ENCODE data around the gene RBM23. TPM values are rescaled to one million over a fixed set of nuclear protein-coding genes. Genes with fewer than 3 reads are reported as not detected.

Gene RBM23
- total RNA-seq, result 53.1 and 64.0 TPM in 2 replicates

GRCh38 chr14:22918804-22919600 is at the start of gene RBM23:
RBM23 (minus strand) TSS chr14:22919149.

GRCh38 chr14:22929104-22929960 is 10.4 kb upstream of the RBM23 start, which contains the start of gene PRMT5:
PRMT5 (minus strand) TSS chr14:22929376; CDS start chr14:22929361, 15 bp downstream.

GRCh38 chr14:22883173-22883976 is 35.6 kb downstream of the RBM23 start, which contains the start of gene REM2:
REM2 (plus strand) TSS chr14:22883222; CDS start chr14:22883288, 66 bp downstream.

GRCh38 chr14:22871224-22872032 is 47.5 kb downstream of the RBM23 start, which contains the start of gene LRP10:
LRP10 (plus strand) TSS chr14:22871740; CDS start chr14:22872304, 564 bp downstream.

Other genes with a start within 250 kb of the RBM23 start
- 37.0 and 39.5 TPM in 2 replicates for gene OXA1L, start 152.5 kb downstream of the RBM23 start, total RNA-seq
- gene SLC7A7, start 103.7 kb downstream of the RBM23 start, total RNA-seq, result 18.2 and 21.4 TPM in 2 replicates
- gene MRPL52, start 89.3 kb downstream of the RBM23 start, total RNA-seq, result 23.1 and 56.4 TPM in 2 replicates
- 326 and 383 TPM in 2 replicates for gene MMP14, start 82.6 kb downstream of the RBM23 start, total RNA-seq
- gene LRP10, start 47.4 kb downstream of the RBM23 start, total RNA-seq, result 57.1 and 72.7 TPM in 2 replicates
- under 0.01 TPM in 1 of 2 replicates, not detected in the other for gene REM2, start 35.9 kb downstream of the RBM23 start, total RNA-seq
- 43.1 and 128 TPM in 2 replicates for gene PRMT5, start 10.2 kb upstream of the RBM23 start, total RNA-seq
- 33.7 and 45.9 TPM in 2 replicates for gene HAUS4, start 37.9 kb upstream of the RBM23 start, total RNA-seq
- 47.0 and 53.0 TPM in 2 replicates for gene AJUBA, start 63.4 kb upstream of the RBM23 start, total RNA-seq
- 5.8 and 7.0 TPM in 2 replicates for gene C14orf93, start 91.0 kb upstream of the RBM23 start, total RNA-seq
- gene PSMB5, start 115.8 kb upstream of the RBM23 start, total RNA-seq, result 283 and 415 TPM in 2 replicates
- under 0.01 TPM in 1 of 2 replicates, not detected in the other for gene PSMB11, start 123.1 kb upstream of the RBM23 start, total RNA-seq
- gene CDH24, start 138.4 kb upstream of the RBM23 start, total RNA-seq, result 6.2 and 10.2 TPM in 2 replicates
- gene ACIN1, start 176.0 kb upstream of the RBM23 start, total RNA-seq, result 46.8 and 87.8 TPM in 2 replicates
- 38.1 and 57.7 TPM in 2 replicates for gene C14orf119, start 176.4 kb upstream of the RBM23 start, total RNA-seq
- gene CIROP, start 185.8 kb upstream of the RBM23 start, total RNA-seq, result not detected in 2 replicates
- gene CEBPE, start 200.1 kb upstream of the RBM23 start, total RNA-seq, result not detected in 2 replicates